ENCODE results near the gene RAD9B. TPM values are rescaled to one million over a fixed set of nuclear protein-coding genes. Genes with fewer than 3 reads are reported as not detected.

RAD9B gene
- total and polyA plus RNA-seq, 2 of the 13 experiments (the other 11 are each of a cell fraction or from before 2014, with no cell fraction given) = 0.05 to 0.38 TPM

GRCh38 chr12:110501752-110502738 is at the start of gene RAD9B, which contains the start of gene VPS29 (continued):
- TF ChIP-seq MAX (IDR thresholded peaks at IDR 0.05) (peak; percentile 100), GMEB1 (CRISPR knock-in tag; IDR thresholded peaks at IDR 0.05; ENCODE audit: borderline replicate concordance) (peak; percentile 79), MAZ (IDR thresholded peaks at IDR 0.05; ENCODE audit: borderline replicate concordance, low read depth, low read length) (0 out of 2 replicates have a peak, but pooled peaks have one; percentile 39), MAZ (CRISPR knock-in tag; IDR thresholded peaks at IDR 0.05; ENCODE audit: low read depth) (peak; percentile 91), PCBP1 (IDR thresholded peaks at IDR 0.05; ENCODE audit: borderline replicate concordance, low read depth, low read length) (no peak), MIER3 (CRISPR knock-in tag; IDR thresholded peaks at IDR 0.05; ENCODE audit: borderline replicate concordance) (peak; percentile 71; the same call in 1 of the 2 replicates), TBX2 (CRISPR knock-in tag; IDR thresholded peaks at IDR 0.05; ENCODE audit: borderline replicate concordance) (peak; percentile 90), ZNF382 (CRISPR knock-in tag; IDR thresholded peaks at IDR 0.05; ENCODE audit: borderline replicate concordance) (no peak), ZUFSP (CRISPR knock-in tag; IDR thresholded peaks at IDR 0.05; ENCODE audit: borderline replicate concordance) (no peak), HNF1B (CRISPR knock-in tag; IDR thresholded peaks at IDR 0.05) (peak; percentile 97), ZHX2 (IDR thresholded peaks at IDR 0.05; ENCODE audit: low read depth) (peak; percentile 85), ZHX2 (CRISPR knock-in tag; IDR thresholded peaks at IDR 0.05; ENCODE audit: borderline replicate concordance) (no peak; the same call in 1 of the 2 replicates), TBX3 (IDR thresholded peaks at IDR 0.05; ENCODE audit: borderline replicate concordance) (no peak), HMGA1 (CRISPR knock-in tag; conservative IDR thresholded peaks at IDR 0.05) (no peak), SSRP1 (CRISPR knock-in tag; IDR thresholded peaks at IDR 0.05) (no peak), WIZ (CRISPR knock-in tag; IDR thresholded peaks at IDR 0.05) (peak; percentile 94)

Measured in HepG2 (cell line).